HepG2 (cell line): ENCODE measurements around the gene PCYT2. TPM values are rescaled to one million over a fixed set of nuclear protein-coding genes. Genes with fewer than 3 reads are reported as not detected.

Experiments used
- BRD4 ChIP-seq: sonication (generic); formaldehyde crosslinking; IDR thresholded peaks from 2 replicates; pipeline ENCODE4 v1.4.0; 2020; ENCODE audit warnings: missing genetic modification reagents
- CCDC6 ChIP-seq: sonication (generic); formaldehyde crosslinking; IDR thresholded peaks from 2 replicates; pipeline ENCODE4 v1.8.1; 2022; ENCODE audit warnings: mild to moderate bottlenecking, missing genetic modification reagents, moderate library complexity
- E2F1 ChIP-seq: sonication (generic); formaldehyde crosslinking; IDR thresholded peaks from 2 replicates; pipeline ENCODE4 v1.5.0; 2020; ENCODE audit warnings: missing genetic modification reagents
- EP300 ChIP-seq, 3 experiments: sonication (generic) in 1 of 3; formaldehyde crosslinking in 1 of 3; IDR thresholded peaks; 2 replicates each; pipeline versions ENCODE4 v1.5.1 to v1.6.1; 2011 to 2020; ENCODE audit warnings: low read depth in 2 of 3, low read length in 2 of 3, borderline replicate concordance in 1 of 3, improper control_type of control experiment in 1 of 3, mild to moderate bottlenecking in 1 of 3, missing genetic modification reagents in 1 of 3, moderate library complexity in 1 of 3
- FOXM1 ChIP-seq: sonication (generic); formaldehyde crosslinking; IDR thresholded peaks from 2 replicates; pipeline ENCODE4 v1.5.0; 2020; ENCODE audit warnings: missing genetic modification reagents
- HNF4G ChIP-seq, 2 experiments: sonication (generic) in 1 of 2; formaldehyde crosslinking in 1 of 2; IDR thresholded peaks; 2 replicates each; pipeline versions ENCODE4 v1.4.0 to v1.6.1; 2011 to 2020; ENCODE audit warnings: borderline replicate concordance in 2 of 2, low read depth in 2 of 2, mild to moderate bottlenecking in 2 of 2, low read length in 1 of 2, missing genetic modification reagents in 1 of 2, moderate library complexity in 1 of 2
- KDM5B ChIP-seq: sonication (generic); formaldehyde crosslinking; IDR thresholded peaks from 2 replicates; pipeline ENCODE4 v1.4.0; 2020; ENCODE audit warnings: missing genetic modification reagents, mild to moderate bottlenecking, borderline replicate concordance
- KLF13 ChIP-seq: sonication (generic); formaldehyde crosslinking; IDR thresholded peaks from 2 replicates; pipeline ENCODE4 v1.4.0; 2020; ENCODE audit warnings: mild to moderate bottlenecking, missing genetic modification reagents
- MTERF4 ChIP-seq: sonication (generic); formaldehyde crosslinking; IDR thresholded peaks from 2 replicates; pipeline ENCODE4 v1.8.0; 2023; ENCODE audit warnings: mild to moderate bottlenecking, missing genetic modification reagents
- MTF1 ChIP-seq: sonication (generic); formaldehyde crosslinking; IDR thresholded peaks from 2 replicates; pipeline ENCODE4 v1.5.0; 2020; ENCODE audit warnings: missing genetic modification reagents
- MXD1 ChIP-seq: sonication (generic); formaldehyde crosslinking; IDR thresholded peaks from 2 replicates; pipeline ENCODE4 v1.4.0; 2020; ENCODE audit warnings: mild to moderate bottlenecking, missing genetic modification reagents
- NFRKB ChIP-seq: fragments of 450-650 bp; IDR thresholded peaks from 2 replicates; pipeline ENCODE4 v1.6.1; 2017
- RORA ChIP-seq: sonication (generic); formaldehyde crosslinking; IDR thresholded peaks from 2 replicates; pipeline ENCODE4 v1.5.0; 2020; ENCODE audit warnings: mild to moderate bottlenecking, missing genetic modification reagents, moderate library complexity
- SATB2 ChIP-seq: sonication (generic); formaldehyde crosslinking; IDR thresholded peaks from 2 replicates; pipeline ENCODE4 v1.5.0; 2020; ENCODE audit warnings: missing genetic modification reagents
- SRY ChIP-seq: sonication (generic); formaldehyde crosslinking; IDR thresholded peaks from 2 replicates; pipeline ENCODE4 v1.8.0; 2022; ENCODE audit warnings: mild to moderate bottlenecking, missing genetic modification reagents
- ZFX ChIP-seq: sonication (generic); formaldehyde crosslinking; IDR thresholded peaks from 2 replicates; pipeline ENCODE4 v1.4.0; 2020; ENCODE audit warnings: mild to moderate bottlenecking, low read depth, missing genetic modification reagents, moderate library complexity
- ZNF510 ChIP-seq: sonication (generic); formaldehyde crosslinking; IDR thresholded peaks from 2 replicates; pipeline ENCODE4 v1.4.0; 2020; ENCODE audit warnings: low read depth, mild to moderate bottlenecking, missing genetic modification reagents
- ZNF550 ChIP-seq: sonication (generic); formaldehyde crosslinking; IDR thresholded peaks from 2 replicates; pipeline ENCODE4 v1.4.0; 2020; ENCODE audit warnings: mild to moderate bottlenecking, missing genetic modification reagents, borderline replicate concordance
- polyA plus RNA-seq, 8 experiments: library from polyadenylated mRNA; depleted of rRNA in 3 of 8; stranded (reverse) in 7 of 8; unstranded in 1 of 8; fragments of >200 nt; fragmentation: Illumina TruSeq in 4 of 8; extraction: Trizol in 4 of 8; gene quantifications; 2 replicates each; pipeline versions ENCODE4 v1.2.1 to v1.2.3, GENCODE V29; 2011 to 2016; ENCODE audit warnings: low read depth in 4 of 8, missing spikeins in 1 of 8, mixed read lengths in 1 of 8; ENCODE audit not compliant: insufficient read depth in 1 of 8
- total RNA-seq, 5 experiments: library from RNA; depleted of rRNA; stranded (reverse); fragments of >200 nt; fragmentation: Illumina TruSeq; extraction: Trizol; gene quantifications; 2 replicates each; pipeline ENCODE4 v1.2.3, GENCODE V29; 2016; ENCODE audit warnings: low read depth in 1 of 5
- TF ChIP-seq, protein P1 (sequence below), 2 experiments: sonication (generic) in 1 of 2; formaldehyde crosslinking in 1 of 2; IDR thresholded peaks; 2 replicates each; pipeline versions ENCODE4 v1.5.1 to v1.6.1; 2011 to 2020; ENCODE audit warnings: borderline replicate concordance in 1 of 2, low read depth in 1 of 2, low read length in 1 of 2, mild to moderate bottlenecking in 1 of 2, missing genetic modification reagents in 1 of 2, moderate library complexity in 1 of 2
- TF ChIP-seq, protein P2 (sequence below): sonication (generic); formaldehyde crosslinking; IDR thresholded peaks from 2 replicates; pipeline ENCODE4; 2020; ENCODE audit warnings: missing genetic modification reagents, mild to moderate bottlenecking, borderline replicate concordance

Gene PCYT2
- total and polyA plus RNA-seq, 2 of the 13 experiments (the other 11 are each of a cell fraction or from before 2014, with no cell fraction given) = 147 to 297 TPM

DNA sequence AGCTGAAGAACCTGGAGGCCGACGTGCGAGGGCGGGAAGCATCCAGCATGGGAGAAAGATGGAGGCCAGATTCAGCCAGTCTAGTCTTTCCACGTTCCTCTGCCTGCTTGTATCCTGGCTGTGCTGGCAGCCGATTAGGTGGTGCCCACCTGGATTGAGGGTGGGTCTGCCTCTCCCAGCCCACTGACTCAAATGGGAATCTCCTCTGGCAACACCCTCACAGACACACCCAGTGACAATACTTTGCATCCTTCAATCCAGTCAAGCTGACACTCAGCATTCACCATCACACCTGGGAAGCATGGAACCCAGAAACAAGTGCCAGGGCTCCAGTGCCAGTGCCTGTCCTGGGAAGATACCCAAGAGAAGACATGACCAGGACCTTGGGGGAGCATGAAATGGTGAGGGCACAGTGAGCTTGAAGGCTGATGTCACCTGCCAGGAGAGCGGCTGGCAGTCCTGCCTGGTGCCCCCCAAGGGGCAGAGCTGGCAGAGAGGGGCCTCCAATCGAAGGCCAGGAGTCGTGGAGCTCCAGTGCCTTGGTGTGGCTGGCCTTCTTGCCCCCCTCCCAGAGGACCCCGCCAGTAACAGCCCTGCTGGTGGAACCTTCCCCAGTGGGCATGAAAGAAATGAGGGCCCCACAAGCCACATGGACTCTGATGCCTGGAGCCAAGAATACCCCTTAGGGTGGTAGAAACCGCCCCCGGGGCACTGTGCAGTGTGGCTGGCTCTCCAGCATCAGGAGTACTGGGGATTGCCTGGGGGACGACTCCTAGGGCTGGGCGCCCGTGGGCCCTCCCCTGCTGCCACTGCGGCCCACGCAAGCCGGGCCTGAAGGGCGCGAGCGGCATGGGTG, 9.8 kb downstream of the PCYT2 start (continued):
- no peak for TF ChIP-seq CCDC6 (CRISPR knock-in tag)
- TF ChIP-seq, protein P1, sequence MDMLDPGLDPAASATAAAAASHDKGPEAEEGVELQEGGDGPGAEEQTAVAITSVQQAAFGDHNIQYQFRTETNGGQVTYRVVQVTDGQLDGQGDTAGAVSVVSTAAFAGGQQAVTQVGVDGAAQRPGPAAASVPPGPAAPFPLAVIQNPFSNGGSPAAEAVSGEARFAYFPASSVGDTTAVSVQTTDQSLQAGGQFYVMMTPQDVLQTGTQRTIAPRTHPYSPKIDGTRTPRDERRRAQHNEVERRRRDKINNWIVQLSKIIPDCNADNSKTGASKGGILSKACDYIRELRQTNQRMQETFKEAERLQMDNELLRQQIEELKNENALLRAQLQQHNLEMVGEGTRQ (IDR thresholded peaks at IDR 0.05; ENCODE audit: low read depth, low read length) = no peak
- TF ChIP-seq, protein P1 (CRISPR knock-in tag; IDR thresholded peaks at IDR 0.05; ENCODE audit: borderline replicate concordance) = no peak
- no peak for TF ChIP-seq ZFX (CRISPR knock-in tag)
- no peak for TF ChIP-seq SRY (CRISPR knock-in tag)
- TF ChIP-seq EP300 (IDR thresholded peaks at IDR 0.05; ENCODE audit: low read depth in 2 of 2, low read length in 2 of 2) = no peak
- no peak for TF ChIP-seq EP300 (CRISPR knock-in tag; IDR thresholded peaks at IDR 0.05; ENCODE audit: borderline replicate concordance)
- TF ChIP-seq NFRKB = no peak
- TF ChIP-seq ZNF550 (CRISPR knock-in tag) = no peak
- TF ChIP-seq MTF1 = no peak
- 0 out of 2 replicates have a peak, but pooled peaks have one; percentile 18 for TF ChIP-seq KLF13
- no peak for TF ChIP-seq HNF4G (IDR thresholded peaks at IDR 0.05; ENCODE audit: borderline replicate concordance, low read depth, low read length)
- no peak for TF ChIP-seq HNF4G (CRISPR knock-in tag; IDR thresholded peaks at IDR 0.05; ENCODE audit: borderline replicate concordance, low read depth)
- no peak; the same call in 1 of the 2 replicates for TF ChIP-seq KDM5B (CRISPR knock-in tag)
- no peak for TF ChIP-seq SATB2 (CRISPR knock-in tag)
- 0 out of 2 replicates have a peak, but pooled peaks have one; percentile 17 for TF ChIP-seq E2F1 (CRISPR knock-in tag)
- TF ChIP-seq, protein P2, sequence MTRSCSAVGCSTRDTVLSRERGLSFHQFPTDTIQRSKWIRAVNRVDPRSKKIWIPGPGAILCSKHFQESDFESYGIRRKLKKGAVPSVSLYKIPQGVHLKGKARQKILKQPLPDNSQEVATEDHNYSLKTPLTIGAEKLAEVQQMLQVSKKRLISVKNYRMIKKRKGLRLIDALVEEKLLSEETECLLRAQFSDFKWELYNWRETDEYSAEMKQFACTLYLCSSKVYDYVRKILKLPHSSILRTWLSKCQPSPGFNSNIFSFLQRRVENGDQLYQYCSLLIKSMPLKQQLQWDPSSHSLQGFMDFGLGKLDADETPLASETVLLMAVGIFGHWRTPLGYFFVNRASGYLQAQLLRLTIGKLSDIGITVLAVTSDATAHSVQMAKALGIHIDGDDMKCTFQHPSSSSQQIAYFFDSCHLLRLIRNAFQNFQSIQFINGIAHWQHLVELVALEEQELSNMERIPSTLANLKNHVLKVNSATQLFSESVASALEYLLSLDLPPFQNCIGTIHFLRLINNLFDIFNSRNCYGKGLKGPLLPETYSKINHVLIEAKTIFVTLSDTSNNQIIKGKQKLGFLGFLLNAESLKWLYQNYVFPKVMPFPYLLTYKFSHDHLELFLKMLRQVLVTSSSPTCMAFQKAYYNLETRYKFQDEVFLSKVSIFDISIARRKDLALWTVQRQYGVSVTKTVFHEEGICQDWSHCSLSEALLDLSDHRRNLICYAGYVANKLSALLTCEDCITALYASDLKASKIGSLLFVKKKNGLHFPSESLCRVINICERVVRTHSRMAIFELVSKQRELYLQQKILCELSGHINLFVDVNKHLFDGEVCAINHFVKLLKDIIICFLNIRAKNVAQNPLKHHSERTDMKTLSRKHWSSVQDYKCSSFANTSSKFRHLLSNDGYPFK (CRISPR knock-in tag) = no peak; the same call in none of the 2 replicates
- TF ChIP-seq MTERF4 (CRISPR knock-in tag) = no peak
- TF ChIP-seq MXD1 (CRISPR knock-in tag) = no peak
- TF ChIP-seq RORA (CRISPR knock-in tag) = no peak
- no peak for TF ChIP-seq ZNF510 (CRISPR knock-in tag)
- no peak for TF ChIP-seq BRD4 (CRISPR knock-in tag)
- no peak for TF ChIP-seq FOXM1 (CRISPR knock-in tag)
